DMS53 (cell line): ENCODE results near the gene ZC3H6.

Experiments
- DNase-seq: peaks from one replicate; lab custom pipeline; 2025; lab: John Stamatoyannopoulos, UW

Gene ZC3H6

DNA sequence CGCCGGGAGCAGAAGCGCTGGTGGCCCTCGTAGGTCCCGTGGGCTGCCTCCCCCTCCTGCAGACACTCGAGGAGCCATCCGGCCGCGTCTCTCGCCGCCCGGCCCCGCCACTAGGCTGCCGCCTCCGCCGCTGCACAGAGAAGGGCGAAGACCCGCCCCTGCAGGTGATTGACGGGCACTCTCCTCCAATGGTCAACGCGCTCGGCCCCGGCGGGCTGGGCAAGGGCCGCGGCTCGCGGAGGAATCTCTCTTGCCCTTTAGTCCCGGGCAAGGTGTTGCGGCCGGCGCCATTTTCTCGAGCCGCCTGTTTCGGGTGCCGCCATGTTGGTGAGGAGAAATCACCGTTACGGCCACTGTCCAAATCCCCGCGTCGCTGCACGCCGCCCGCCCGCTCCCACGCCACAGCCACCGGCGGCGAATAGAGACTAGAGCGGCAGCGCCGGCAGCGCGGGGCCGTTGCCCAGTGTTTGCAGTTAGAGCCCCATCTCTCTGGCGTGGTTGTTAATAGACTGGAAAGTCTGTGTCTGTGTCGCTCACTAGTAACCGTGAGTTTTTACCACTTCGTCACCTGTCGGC is at the start of gene ZC3H6:
Gene ZC3H6 (plus strand): TSS at position 287 of the 576 bp plus-strand sequence. CDS start 398 bp downstream, outside the sequence.
- peak; percentile 100 for DNase-seq

DNA sequence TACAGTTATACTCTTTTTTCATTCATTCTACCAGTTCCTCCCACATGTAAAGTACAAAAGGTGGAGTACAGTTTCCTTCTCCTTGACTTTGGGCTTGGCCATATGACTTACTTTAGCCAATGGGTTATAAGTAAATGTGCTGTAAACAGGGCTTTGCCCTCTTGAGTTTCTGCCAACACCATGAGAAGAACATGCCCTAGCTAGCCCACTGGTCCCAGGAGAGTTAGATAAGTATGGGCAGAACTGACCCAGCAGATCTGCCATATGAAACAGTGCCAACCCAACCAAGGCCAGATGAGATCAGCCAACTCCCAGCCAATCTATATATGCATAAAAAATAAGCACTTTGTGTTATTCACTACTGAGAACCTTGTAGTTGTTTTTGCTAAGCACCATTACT is 46.0 kb upstream of the ZC3H6 start:
- DNase-seq, result peak; percentile 21

- no peak for DNase-seq
Measured at GRCh38 chr2:112230371-112230770, 45.0 kb upstream of the ZC3H6 start.

GRCh38 chr2:112239862-112240261 is 35.5 kb upstream of the ZC3H6 start:
- DNase-seq, result no peak

GRCh38 chr2:112242384-112242783 is 33.0 kb upstream of the ZC3H6 start:
- no peak for DNase-seq

DNA sequence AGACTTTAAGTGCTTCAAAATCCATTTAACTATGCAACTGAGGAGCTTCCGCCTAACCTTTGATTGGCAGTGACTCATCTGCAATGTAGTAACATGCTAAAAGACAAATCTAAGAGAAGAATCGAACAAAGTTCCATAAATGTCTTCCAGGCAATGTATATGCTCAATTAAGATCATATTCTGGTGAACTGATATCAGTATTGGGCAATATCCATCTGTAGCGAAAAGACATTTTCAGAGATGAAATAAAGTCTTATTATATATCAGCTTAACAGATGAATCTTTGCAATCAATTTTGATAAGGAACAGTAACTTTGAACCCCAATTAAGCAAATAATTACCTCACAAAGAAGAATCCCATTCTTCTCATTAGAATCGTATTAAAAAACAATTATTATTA is 32.2 kb upstream of the ZC3H6 start:
- no peak for DNase-seq

- DNase-seq, result no peak
Measured at GRCh38 chr2:112244854-112245253, 30.5 kb upstream of the ZC3H6 start.

- DNase-seq, result peak; percentile 19
Measured at GRCh38 chr2:112251271-112251670, 24.1 kb upstream of the ZC3H6 start.

DNA sequence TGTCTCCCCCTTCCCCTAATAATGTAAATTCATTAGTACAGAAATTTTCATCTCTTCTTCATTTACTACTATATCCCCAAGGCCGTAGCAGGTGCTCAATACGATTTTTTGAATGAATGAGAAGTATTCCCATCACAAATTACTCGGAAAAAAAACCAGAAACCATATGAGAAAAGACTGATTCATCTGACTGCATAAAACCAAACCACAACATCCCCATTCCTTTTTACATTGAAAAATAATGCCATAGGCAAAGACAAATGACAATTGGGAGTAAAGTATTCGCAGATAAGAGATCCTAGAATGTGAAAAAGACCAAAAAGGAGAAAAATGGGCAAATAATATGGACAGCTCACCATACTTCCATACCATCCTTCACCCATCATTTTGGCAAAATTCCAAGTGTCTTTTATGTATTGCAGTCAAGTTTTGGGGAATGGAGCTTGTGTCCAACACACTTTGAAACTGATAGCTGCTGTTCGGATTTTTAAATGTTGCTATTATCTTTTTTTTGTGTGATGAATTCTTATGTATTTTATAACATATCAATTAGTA is 22.1 kb upstream of the ZC3H6 start:
- peak; percentile 20 for DNase-seq

DNA sequence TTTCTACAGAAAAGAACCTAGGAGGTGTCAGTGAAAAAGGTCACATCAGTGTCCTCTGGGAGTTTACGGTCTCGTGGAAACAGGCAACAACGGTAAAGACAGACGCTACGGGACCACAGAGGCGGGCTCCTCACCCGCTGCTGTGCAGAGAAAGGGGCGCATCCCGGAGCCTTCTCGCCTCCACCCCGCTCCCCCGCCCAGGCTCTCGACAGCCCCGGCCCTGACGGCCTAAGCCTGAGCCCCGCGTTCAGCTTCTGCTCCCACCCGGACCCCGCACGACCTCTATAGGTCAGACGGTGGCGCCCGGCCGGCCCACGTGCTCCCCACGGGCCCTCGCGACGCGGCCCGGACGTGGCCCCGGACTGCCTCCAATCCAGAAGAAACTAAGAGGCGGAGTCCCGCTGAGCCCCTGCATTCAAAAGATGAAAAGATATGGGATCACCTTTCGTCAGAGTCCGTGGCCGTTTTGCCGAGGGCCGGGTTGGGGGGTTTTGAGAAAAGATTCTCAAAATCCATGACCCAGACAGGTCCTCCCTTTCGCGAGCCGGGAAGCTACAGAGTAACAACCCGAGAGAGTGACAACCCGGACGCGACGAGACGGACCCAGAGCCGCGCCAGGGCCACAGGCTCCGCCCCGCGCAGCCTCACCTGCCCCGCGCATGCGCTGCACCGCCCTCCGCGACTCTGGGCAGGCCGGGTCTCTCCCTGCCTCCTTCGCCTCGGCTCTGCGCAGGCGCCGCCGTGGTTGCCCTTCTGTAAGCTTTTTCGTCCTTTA is 20.7 kb upstream of the ZC3H6 start, which contains the start of gene ZC3H8:
Gene ZC3H8 (minus strand): TSS at position 577 of the 775 bp plus-strand sequence. CDS start 61 bp downstream, at position 516.
- DNase-seq, result peak; percentile 98

- DNase-seq, result no peak
Measured at GRCh38 chr2:112255875-112256274, 19.5 kb upstream of the ZC3H6 start.

- DNase-seq, result no peak
Measured at GRCh38 chr2:112256654-112257053, 18.7 kb upstream of the ZC3H6 start.

- DNase-seq, result peak; percentile 30
Measured at GRCh38 chr2:112257575-112257974, 17.8 kb upstream of the ZC3H6 start.

GRCh38 chr2:112259509-112260294 is 15.7 kb upstream of the ZC3H6 start:
- DNase-seq, result peak; percentile 86

- DNase-seq, result no peak
Measured at GRCh38 chr2:112260295-112260625, 15.1 kb upstream of the ZC3H6 start.

GRCh38 chr2:112262876-112263275 is 12.5 kb upstream of the ZC3H6 start:
- no peak for DNase-seq

- no peak for DNase-seq
Measured at GRCh38 chr2:112268547-112268946, 6.8 kb upstream of the ZC3H6 start.

- DNase-seq, result no peak
Measured at GRCh38 chr2:112272669-112273068, 2.7 kb upstream of the ZC3H6 start.

DNA sequence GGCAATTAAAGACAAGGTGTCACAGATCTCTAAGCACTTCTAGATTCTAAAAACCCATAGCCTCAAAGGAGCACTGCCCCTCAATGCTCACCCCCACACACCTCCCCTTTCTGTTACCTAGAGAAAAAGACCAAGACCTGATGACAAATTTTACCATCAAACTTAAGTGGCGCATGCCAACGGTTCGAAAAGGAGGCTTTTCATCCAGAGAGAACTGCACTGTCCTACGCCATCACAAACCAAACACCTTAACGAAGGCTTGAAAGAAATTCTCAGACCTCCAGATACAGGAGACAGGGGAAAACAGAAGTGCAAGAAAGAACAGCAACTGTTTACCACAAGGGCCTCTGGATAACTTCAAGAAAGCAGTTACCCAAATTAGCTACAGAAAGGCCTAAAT is 2.0 kb upstream of the ZC3H6 start:
- no peak for DNase-seq

GRCh38 chr2:112275887-112276773 is 733 bp downstream of the ZC3H6 start:
- DNase-seq, result peak; percentile 97

- DNase-seq, result no peak
Measured at GRCh38 chr2:112276954-112277353, 1.6 kb downstream of the ZC3H6 start.
